Activated T-helper 1 cell treated with anti-CD3 and anti-CD28 coated beads, Interleukin-2, amount 50 U/mL, for 16 hours (primary cell): ENCODE results near the gene COL6A2.
"Not testable (repeated sequence)": the region's sequence is repeated elsewhere in the genome, so short reads cannot be mapped to it uniquely, and the experiment has no call there.

ENCODE experiments used
- DNase-seq, 2 donors: peaks; one replicate each; pipeline ENCODE4 v3.0.0-alpha.2; 2020; ENCODE audit warnings: low read depth in 1 of 2, low spot score in 1 of 2

Gene COL6A2

DNA sequence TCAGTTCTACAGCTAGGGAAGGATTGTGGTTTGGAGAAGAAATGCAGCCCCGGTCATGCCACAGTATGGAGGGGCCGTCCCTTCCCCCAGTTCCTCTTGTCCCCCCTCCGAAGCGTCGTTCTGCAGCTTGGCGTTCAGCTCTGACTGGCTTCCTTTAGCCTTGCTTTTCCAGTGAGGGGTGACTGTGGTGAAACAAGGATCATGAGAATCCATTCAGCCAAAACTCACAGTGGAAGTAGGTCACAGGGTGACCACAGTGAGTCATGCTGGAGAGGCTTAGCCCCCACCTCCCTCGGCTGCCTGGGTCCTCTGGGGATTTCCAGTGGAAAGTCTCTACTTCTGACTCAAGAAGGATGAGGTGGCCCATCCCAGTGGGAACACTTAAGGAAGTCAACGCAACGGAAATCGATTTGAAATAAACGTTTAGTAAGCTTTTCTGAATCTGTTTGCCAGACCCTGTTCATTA lies 37.3 kb upstream of the COL6A2 start:
- no peak for DNase-seq

DNA sequence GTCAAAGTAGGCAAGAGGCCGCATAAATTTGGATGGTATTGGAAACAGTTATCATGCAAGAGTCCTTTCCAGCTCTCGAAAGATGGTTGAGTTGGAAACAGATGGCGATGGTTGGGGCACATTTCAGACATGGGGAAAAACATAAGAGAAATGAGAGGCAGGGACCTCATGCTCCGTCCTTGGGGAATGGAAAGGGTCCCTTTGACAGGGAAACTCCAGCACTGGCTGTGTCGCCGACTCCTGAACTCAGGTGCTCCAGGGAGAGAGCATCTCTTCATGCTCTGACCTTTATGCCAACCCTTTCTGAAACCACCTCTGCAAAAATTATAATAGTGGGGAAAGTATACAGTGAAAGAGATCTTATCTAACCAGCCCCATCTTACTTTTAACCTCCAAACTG lies 36.8 kb upstream of the COL6A2 start:
- no peak for DNase-seq

DNA sequence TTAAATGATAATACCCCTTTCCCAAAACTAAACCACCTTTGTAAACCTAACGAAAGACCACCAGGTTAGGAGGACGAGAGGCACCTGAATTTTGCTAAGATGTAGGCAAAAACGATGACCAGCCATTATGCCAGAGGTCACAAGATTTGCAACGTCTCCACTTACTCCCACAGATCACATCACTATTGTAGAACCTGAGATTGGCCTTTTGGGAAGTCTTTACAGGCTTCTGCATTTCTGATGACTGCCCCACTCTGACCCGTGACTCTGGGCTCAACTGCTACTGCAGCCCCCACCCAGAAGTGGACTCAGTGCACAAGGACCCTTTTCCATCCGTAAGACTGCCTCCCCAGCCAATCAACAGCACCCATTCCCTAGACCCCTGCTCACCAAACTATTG lies 36.4 kb upstream of the COL6A2 start:
- no peak for DNase-seq

GRCh38 chr21:46061950-46062349 lies 36.0 kb upstream of the COL6A2 start:
- DNase-seq = no peak

GRCh38 chr21:46062471-46063211 lies 35.3 kb upstream of the COL6A2 start:
- no peak for DNase-seq

- no peak for DNase-seq
Observed at GRCh38 chr21:46063227-46063626, 34.7 kb upstream of the COL6A2 start.

DNA sequence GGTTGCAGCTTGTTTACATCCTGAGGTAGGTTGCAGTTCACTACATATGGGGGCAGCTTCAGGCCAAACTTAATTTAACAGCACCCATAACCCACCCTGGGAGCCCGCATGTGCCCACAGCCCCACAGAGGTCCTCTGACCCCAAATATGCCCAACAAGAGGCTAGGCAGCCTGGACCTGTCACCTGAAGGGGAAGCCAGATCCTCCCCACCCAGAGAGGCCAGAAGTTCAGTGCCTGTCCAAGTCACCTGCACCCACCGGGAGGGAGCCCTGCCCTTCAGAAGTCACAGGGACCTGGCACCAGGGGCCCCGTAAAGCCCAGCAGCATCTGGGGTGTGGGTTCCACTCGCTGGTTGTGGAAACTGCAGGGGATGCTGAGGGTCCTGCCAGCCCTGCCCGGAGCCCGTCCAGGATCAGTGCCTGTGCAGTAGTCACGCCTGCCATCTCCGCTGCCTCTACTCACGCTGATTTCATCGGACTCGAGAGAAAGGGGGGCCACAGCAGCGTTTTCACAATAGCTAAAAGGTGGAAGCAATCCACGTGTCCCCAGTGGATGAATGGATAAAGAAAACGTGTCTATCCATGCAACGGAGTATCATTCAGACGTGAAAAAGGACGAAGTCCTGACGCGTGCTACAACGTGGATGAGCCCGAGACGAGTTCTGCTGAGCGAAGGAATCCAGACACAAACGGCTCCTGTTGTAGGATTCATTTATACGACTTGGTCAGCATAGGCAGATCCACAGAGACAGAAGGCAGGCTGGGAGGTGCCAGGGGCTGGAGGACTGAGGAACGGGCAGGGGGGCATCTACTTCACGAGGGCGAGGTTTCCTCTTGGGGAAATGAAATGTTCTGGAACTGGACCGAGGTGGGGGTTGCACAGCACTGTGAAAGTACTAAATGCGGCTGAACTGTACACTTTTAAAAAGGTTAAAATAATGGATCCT lies 33.9 kb upstream of the COL6A2 start:
- DNase-seq = no peak

DNA sequence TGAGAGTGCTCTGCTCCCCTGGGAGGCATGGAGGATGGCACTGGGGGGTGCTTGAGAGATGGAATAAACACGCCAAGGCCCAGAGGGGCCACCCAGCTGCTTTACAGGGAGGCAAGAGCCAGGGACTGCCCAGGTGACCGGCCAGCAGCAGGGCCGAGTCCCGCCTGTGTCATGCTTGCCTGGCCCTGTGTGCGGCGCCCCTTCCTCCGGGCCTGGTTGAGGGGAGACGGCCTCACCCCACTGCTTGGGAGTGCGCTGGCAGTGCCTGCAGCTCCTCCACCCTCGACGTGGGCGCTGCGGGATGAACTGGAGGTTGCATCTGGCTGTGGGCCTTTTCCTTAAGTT lies 33.1 kb upstream of the COL6A2 start:
- DNase-seq = no peak

- no peak for DNase-seq
Observed at GRCh38 chr21:46065215-46065913, 32.5 kb upstream of the COL6A2 start.

- DNase-seq = no peak
Observed at GRCh38 chr21:46065914-46066551, 31.9 kb upstream of the COL6A2 start.

- no peak for DNase-seq
Observed at GRCh38 chr21:46066591-46067331, 31.2 kb upstream of the COL6A2 start.

DNA sequence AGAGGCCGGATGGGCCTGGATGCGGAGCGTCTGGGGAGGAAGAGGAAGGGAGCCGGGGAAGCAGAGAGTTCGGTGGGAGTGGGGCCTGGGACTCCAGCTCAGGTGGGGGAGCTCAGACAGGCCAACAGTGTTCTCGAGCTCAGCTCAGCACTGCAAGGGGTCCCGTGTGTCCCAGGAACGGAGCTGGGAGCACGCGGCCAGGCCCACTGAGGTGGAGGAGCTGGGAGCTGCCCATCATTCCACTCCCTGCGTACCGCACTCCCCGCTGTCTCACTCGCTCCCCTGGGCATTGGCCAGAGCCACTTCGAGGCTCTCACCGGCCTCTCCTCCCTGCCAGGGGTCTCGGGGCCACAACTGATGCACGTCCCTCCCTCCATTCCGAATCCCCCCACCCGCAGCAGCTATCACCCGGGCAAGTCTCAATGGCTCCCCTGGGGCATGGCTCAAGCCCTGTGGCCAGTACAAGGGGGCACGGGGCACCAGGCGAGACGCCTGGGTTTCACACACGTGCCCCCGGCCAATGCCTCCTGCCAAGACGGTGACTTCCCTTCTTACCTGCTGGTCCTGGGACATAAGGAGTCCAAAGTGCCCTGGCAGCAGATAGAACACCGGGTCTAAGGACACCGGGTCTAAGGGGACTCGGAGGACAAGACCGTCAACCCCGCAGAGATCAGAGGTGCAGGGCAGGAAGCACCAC lies 30.3 kb upstream of the COL6A2 start:
- no peak for DNase-seq

DNA sequence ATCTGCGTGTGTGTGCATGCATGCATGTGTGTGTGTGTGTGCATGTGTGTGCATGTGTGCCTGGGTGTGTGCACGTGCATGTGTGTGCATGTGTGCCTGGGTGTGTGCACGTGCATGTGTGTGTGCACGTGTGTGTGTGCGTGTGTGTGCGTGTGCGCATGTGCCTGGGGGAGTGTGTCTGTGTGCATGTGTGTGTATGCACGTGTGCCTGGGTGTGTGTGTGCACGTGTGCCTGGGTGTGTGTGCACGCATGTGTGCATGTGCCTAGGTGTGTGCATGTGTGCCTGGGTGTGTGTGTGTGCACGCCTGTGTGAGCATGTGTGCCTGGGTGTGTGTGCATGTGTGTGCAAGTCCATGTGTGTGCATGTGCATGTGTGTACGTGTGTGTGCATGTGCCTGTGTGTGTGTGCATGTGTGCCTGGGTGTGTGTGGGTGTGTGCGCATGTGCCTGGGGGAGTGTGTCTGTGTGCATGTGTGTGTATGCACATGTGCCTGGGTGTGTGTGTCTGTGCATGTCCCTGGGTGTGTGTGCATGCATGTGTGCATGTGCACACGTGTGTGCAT lies 29.3 kb upstream of the COL6A2 start:
- no peak for DNase-seq

DNA sequence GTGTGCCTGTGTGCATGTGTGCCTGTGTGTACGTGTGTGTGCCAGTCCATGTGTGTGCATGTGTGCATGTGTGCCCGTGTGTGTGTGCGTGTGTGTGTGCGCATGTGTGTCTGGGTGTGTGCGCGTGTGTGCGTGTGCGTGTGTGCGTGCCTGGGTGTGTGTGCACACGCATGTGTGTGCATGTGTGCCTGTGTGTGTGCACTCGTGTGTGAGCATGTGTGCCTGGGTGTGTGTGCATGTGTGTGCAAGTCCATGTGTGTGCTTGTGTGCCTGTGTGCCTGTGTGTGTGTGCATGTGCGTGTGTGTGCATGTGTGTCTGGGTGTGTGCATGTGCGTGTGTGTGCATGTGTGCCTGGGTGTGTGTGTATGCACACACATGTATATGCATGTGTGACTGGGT lies 28.7 kb upstream of the COL6A2 start:
- no peak for DNase-seq

DNA sequence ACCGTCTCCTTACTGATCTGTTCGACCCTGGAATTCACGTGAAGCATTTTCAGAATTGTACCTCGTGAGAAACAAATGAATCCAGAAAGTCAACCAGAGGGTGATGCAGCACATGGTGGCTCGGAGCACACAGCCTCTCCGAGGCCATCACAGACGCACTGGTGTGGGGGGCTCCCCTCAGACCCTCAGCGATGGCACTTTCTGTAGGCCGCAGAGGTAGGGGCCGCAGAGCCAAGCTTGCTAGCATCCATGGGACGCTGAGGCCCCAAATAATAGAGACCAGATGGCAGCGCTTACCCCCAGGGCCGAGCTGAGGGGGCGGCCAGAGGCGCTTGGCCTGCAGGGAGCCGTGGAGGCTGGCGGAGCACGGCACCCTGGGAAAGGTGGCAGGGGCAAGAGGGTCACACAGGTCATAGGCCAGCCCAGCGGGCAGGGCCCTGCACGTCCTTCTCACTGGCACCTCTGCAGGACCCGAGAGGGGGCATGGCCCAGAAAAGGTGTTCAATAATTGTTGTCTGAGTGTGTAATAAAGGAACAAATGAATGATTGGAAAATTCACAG lies 28.1 kb upstream of the COL6A2 start:
- DNase-seq = no peak

GRCh38 chr21:46071082-46071481 lies 26.8 kb upstream of the COL6A2 start:
- DNase-seq = no peak

GRCh38 chr21:46076724-46077123 lies 21.2 kb upstream of the COL6A2 start:
- not testable (repeated sequence) for DNase-seq

- DNase-seq = no peak
Observed at GRCh38 chr21:46077674-46078101, 20.2 kb upstream of the COL6A2 start.

- DNase-seq = no peak
Observed at GRCh38 chr21:46078322-46078977, 19.5 kb upstream of the COL6A2 start.
